GM13976 (cell line): ENCODE measurements around the gene EYA4.

Source experiments
- DNase-seq: peaks from one replicate; pipeline ENCODE4 v3.0.0; 2012; ENCODE audit warnings: low spot score
- in situ Hi-C: fragments of 300-500 bp; cut with MboI; formaldehyde crosslinking; loops from one replicate; pipeline ENCODE4 v1.12.0; 2022; ENCODE audit warnings: low sequenced_read_pairs, mixed read lengths, inconsistent platforms; ENCODE audit not compliant: unreplicated experiment
- TF ChIP-seq, protein P1 (sequence below): IDR thresholded peaks from 2 replicates; pipeline ENCODE4 v1.5.1; 2012; ENCODE audit warnings: borderline replicate concordance, mild to moderate bottlenecking; ENCODE audit not compliant: insufficient read depth; ENCODE audit errors: extremely low read depth, missing control alignments, control extremely low read depth

Gene EYA4

DNA sequence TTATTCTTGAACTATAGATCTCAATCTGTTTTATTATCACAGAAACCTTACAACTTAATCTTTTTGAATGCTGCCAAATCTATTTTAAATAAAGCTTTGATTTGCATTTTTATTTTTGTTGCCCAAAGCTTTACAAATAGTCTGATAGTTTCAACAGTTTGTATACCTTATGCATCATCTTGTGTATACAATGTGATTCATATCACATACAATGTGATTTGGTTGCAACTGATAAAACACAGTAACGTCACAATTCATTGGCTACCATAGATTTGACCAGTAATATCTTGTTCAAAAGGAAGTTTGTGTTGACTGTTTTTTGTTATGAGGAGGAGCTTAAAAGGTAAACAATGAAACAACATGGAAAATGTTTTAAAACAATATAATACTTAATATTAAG lies 110.9 kb downstream of the EYA4 start:
- TF ChIP-seq, protein P1, sequence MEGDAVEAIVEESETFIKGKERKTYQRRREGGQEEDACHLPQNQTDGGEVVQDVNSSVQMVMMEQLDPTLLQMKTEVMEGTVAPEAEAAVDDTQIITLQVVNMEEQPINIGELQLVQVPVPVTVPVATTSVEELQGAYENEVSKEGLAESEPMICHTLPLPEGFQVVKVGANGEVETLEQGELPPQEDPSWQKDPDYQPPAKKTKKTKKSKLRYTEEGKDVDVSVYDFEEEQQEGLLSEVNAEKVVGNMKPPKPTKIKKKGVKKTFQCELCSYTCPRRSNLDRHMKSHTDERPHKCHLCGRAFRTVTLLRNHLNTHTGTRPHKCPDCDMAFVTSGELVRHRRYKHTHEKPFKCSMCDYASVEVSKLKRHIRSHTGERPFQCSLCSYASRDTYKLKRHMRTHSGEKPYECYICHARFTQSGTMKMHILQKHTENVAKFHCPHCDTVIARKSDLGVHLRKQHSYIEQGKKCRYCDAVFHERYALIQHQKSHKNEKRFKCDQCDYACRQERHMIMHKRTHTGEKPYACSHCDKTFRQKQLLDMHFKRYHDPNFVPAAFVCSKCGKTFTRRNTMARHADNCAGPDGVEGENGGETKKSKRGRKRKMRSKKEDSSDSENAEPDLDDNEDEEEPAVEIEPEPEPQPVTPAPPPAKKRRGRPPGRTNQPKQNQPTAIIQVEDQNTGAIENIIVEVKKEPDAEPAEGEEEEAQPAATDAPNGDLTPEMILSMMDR = no peak
- no peak for DNase-seq
- in situ Hi-C loops = no loop called here

DNA sequence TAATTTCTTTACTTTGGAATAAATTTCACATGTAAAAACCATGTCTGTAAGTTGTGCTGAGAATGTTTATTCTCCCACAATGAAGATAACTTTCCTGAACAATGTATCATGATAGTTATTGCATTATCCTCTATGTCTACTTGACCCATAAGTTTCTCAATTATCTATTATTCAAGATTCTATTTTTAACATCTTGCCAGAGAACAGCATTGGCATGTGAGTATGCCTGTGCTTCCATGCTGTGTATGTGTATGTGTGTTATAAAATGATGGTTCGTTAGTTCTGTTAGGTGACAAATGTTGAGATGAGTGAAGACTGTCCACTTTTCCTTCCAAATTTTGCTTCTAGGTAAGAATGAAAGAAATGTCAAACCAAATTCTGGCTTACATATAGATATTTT lies 111.9 kb downstream of the EYA4 start:
- in situ Hi-C loops = no loop called here
- DNase-seq = no peak
- TF ChIP-seq, protein P1 = no peak

DNA sequence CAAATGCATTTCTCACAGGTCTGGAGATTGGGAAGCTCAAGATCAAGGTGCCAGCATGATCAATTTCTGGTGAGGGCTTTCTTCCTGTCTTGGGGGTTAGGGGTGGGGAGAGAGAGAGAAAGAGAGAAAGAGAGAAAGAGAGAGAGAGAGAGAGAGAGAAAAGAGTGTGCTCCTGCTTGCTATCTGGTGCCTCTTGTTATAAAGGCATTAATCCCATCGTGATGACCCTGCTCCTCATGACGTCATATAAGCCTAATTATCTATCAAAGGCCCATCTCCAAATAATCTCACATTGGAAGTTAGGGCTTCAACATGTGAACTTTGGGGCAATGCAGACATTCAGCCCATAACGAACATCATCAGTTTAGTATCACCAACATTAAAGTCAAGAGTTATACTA lies 114.8 kb downstream of the EYA4 start:
- in situ Hi-C loops = no loop called here
- TF ChIP-seq, protein P1 = no peak

DNA sequence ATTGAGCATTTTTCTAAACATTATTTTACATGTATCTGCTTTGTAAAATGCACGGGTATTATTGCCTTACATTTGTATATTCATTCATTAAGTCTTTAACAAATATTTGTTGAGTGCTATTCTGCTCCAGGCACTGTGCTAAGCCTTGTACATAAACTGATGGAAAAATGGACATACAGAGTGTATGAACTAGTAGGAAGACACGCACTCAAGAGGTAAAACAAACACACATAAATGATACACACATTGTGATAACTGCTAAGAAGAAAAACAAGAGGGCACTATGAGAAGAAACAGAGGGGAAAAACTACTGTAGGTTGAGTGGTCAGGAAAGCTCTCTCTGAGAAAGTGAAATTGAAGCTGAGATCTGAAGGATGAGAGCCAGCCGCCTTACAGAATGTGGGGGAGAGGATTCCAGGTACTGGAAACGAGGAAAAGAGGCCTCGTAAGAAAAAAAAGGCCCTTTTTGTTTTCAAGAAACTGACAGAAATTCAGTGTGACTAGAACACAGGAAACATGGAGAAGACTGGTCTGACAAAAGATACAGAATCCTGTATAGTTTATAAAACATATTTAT lies 117.5 kb downstream of the EYA4 start:
- no peak for DNase-seq
- TF ChIP-seq, protein P1 = no peak
- in situ Hi-C loops = no loop called here

More for the DNA sequence above, 114.8 kb downstream of the EYA4 start:
- DNase-seq = no peak

DNA sequence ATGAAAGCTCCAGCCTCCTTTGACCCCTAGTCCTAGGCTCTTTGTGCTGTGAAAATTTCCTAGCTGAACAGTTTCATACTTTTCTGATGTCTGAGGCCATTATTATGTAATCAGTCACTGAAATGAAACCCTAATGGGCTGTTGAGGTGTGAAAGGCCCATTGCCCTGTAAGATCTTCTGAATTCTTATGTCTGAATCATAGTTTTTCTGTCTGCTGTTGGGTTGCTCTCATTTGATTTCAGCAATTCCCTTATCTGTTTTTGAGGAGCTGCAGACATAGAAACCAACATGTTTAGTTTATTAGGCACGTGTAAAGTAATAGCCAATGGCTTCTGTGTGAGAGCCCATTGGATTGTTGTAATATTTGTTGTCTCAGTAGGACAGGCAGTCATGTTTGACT lies 118.1 kb downstream of the EYA4 start:
- in situ Hi-C loops = no loop called here
- TF ChIP-seq, protein P1 = no peak
- DNase-seq = no peak

DNA sequence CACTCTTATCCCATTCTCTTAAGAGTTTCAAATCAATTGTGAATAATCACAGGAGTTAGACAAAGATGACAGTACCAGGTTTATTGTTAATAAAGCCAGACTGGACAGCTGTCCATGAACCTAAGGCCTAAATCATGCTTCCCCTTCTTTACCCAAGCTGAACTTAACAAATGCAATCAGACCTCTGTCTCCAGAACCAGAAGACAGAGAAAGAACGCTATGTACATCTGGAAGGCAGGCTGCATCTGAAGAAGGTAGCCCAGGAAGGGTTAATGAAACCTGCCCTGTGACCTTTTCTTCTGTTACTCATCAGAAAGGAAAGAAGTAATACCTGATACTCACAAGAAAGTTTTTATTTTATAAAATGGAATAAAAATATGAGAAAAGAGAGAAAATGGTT lies 118.6 kb downstream of the EYA4 start:
- TF ChIP-seq, protein P1 = no peak
- DNase-seq = no peak
- in situ Hi-C loops = no loop called here
